K562 (cell line): ENCODE results near the gene MDK. TPM values are rescaled to one million over a fixed set of nuclear protein-coding genes. Genes with fewer than 3 reads are reported as not detected.

Source experiments
- ATAC-seq: fragments of 200-7000 bp; cut with Tn5 transposase; 3 replicates; pipeline ENCODE4 v1.9.1; 2020; ENCODE audit warnings: moderate library complexity
- BruUV-seq: library from RNA; stranded (reverse); fragments of 400-500 nt; replicated peaks from 2 replicates; lab custom pipeline; 2021; lab: Mats Ljungman, UMichigan
- CTCF ChIA-PET: fragments of 300-600 bp; formaldehyde crosslinking; extraction: SDS; loops from one replicate; lab custom pipeline; 2021; ENCODE audit warnings: low intra/inter-chr PET ratio; lab: Yijun Ruan, JAX
- POLR2A ChIA-PET: fragments of 300-600, 350-650 bp; sonication (Branson Sonifier 250); formaldehyde crosslinking; extraction: SDS; loops from one replicate; lab custom pipeline; 2021; ENCODE audit warnings: antibody characterized with exemption, inconsistent platforms; lab: Yijun Ruan, JAX
- DNase-seq, 4 experiments: peaks; one replicate each; pipeline versions ENCODE4 v3.0.0 to v3.0.0-alpha.2; 2011 to 2018; ENCODE audit warnings: low spot score in 3 of 4, mixed read lengths in 3 of 4; ENCODE audit errors: extremely low read depth in 1 of 4
- FAIRE-seq: peaks from 2 replicates; lab custom pipeline; 2011; peaks lifted over from hg19 to GRCh38; lab: Jason Lieb, UNC
- H2AFZ ChIP-seq: 2 replicates; pipeline ENCODE4 v1.6.0; 2011; ENCODE audit warnings: low read depth, low read length, control low read depth, inconsistent platforms
- H3K27ac ChIP-seq: fragments of 200-600 bp; 3 replicates; pipeline ENCODE4 v1.8.0; 2011; ENCODE audit warnings: low read depth, mild to moderate bottlenecking, control low read depth, inconsistent platforms, low read length, moderate library complexity, mixed read lengths; ENCODE audit errors: extremely low read depth
- H3K27me3 ChIP-seq, 2 experiments: fragments of 300-600 bp in 1 of 2; 2 replicates in 1 of 2; 3 replicates in 1 of 2; pipeline versions ENCODE4 v1.6.0 to v1.8.0; 2011; ENCODE audit warnings: inconsistent platforms in 2 of 2, low read length in 2 of 2, mild to moderate bottlenecking in 1 of 2, mixed read lengths in 1 of 2, moderate library complexity in 1 of 2; ENCODE audit not compliant: control insufficient read depth in 2 of 2, insufficient read depth in 2 of 2
- H3K36me3 ChIP-seq: fragments of 300-600 bp; 3 replicates; pipeline ENCODE4 v1.8.0; 2011; ENCODE audit warnings: mild to moderate bottlenecking, low read length, inconsistent platforms; ENCODE audit not compliant: control insufficient read depth, insufficient read depth
- H3K4me1 ChIP-seq, 2 experiments: fragments of 200-600 bp in 1 of 2; replicated peaks in 1 of 2; 2 replicates in 1 of 2; 3 replicates in 1 of 2; pipeline versions ENCODE4 v1.5.1 to v1.8.0; 2011; ENCODE audit warnings: inconsistent platforms in 2 of 2, low read length in 2 of 2, mild to moderate bottlenecking in 1 of 2, mixed read lengths in 1 of 2, moderate library complexity in 1 of 2; ENCODE audit not compliant: control insufficient read depth in 2 of 2, insufficient read depth in 2 of 2
- H3K4me2 ChIP-seq: 2 replicates; pipeline ENCODE4 v1.6.1; 2011; ENCODE audit warnings: low read length, control low read depth, inconsistent platforms, mixed read lengths; ENCODE audit not compliant: insufficient read depth
- H3K4me3 ChIP-seq: fragments of 200-600 bp; sonication (generic), shearing (Covaris generic); 2 replicates; pipeline ENCODE4 v1.5.1; 2016; ENCODE audit warnings: control low read depth, inconsistent platforms
- H3K79me2 ChIP-seq: fragments of 200-600 bp; 3 replicates; pipeline ENCODE4 v1.8.0; 2011; ENCODE audit warnings: low read length, inconsistent platforms; ENCODE audit not compliant: control insufficient read depth, insufficient read depth
- H3K9ac ChIP-seq, 2 experiments: 2 replicates each; pipeline versions ENCODE4 v1.6.0 to v1.6.1; 2011; ENCODE audit warnings: low read depth in 2 of 2, low read length in 2 of 2, control low read depth in 1 of 2, inconsistent platforms in 1 of 2, mild to moderate bottlenecking in 1 of 2, mixed read lengths in 1 of 2; ENCODE audit not compliant: insufficient read depth in 1 of 2
- H3K9me1 ChIP-seq: one replicate; pipeline ENCODE4 v1.6.0; 2011; ENCODE audit warnings: inconsistent platforms, mild to moderate bottlenecking, low read length, moderate library complexity; ENCODE audit not compliant: control insufficient read depth, insufficient read depth
- H3K9me3 ChIP-seq: replicated peaks from 2 replicates; pipeline ENCODE4 v1.5.1; 2011; ENCODE audit warnings: low read depth, low read length, inconsistent platforms; ENCODE audit not compliant: control insufficient read depth, insufficient read depth
- H4K20me1 ChIP-seq: replicated peaks from 2 replicates; pipeline ENCODE4 v1.6.1; 2011; ENCODE audit warnings: low read length, inconsistent platforms, mixed read lengths; ENCODE audit not compliant: control insufficient read depth, insufficient read depth
- CBX5 ChIP-seq: IDR thresholded peaks from 2 replicates; pipeline ENCODE4 v1.6.1; 2014; ENCODE audit warnings: low read depth, borderline replicate concordance
- EGR1 ChIP-seq: fragments of 450-650 bp; conservative IDR thresholded peaks from 2 replicates; pipeline ENCODE4 v1.6.1; 2017; ENCODE audit warnings: mild to moderate bottlenecking
- KDM1A ChIP-seq, 2 experiments: fragments of 450-650 bp; IDR thresholded peaks; 2 replicates each; pipeline ENCODE4 v1.6.1; 2016; ENCODE audit warnings: mild to moderate bottlenecking in 2 of 2
- NCOA6 ChIP-seq: fragments of 450-650 bp; IDR thresholded peaks from 2 replicates; pipeline ENCODE4 v1.6.1; 2017; ENCODE audit warnings: mild to moderate bottlenecking
- NR3C1 ChIP-seq: sonication (generic); formaldehyde crosslinking; IDR thresholded peaks from 2 replicates; pipeline ENCODE4 v1.8.1; 2022; ENCODE audit warnings: missing genetic modification reagents
- PHF8 ChIP-seq: fragments of 200-600 bp; sonication (generic); IDR thresholded peaks from 2 replicates; pipeline ENCODE4 v1.6.1; 2012; ENCODE audit warnings: mixed run types, mild to moderate bottlenecking, inconsistent platforms, low read length, moderate library complexity, borderline replicate concordance
- SMARCA5 ChIP-seq: fragments of 450-650 bp; IDR thresholded peaks from 2 replicates; pipeline ENCODE4 v1.6.1; 2016
- WGBS: fragments of 100-300 bp; shearing (Covaris generic); methylation state at CpG from one replicate; pipeline ENCODE4 v1.1.6; 2016; ENCODE audit warnings: low coverage, mixed read lengths; ENCODE audit not compliant: insufficient coverage; ENCODE audit errors: missing lambda C conversion rate; 5-methylcytosine and 5-hydroxymethylcytosine counted together
- in situ Hi-C: fragments of 300-500 bp; cut with MboI; formaldehyde crosslinking; loops from 4 replicates; pipeline ENCODE4 v1.15.0; 2018; ENCODE audit warnings: inconsistent platforms, mixed read lengths
- intact Hi-C: fragments of 100-400 bp; cut with micrococcal nuclease; formaldehyde crosslinking; loops from 2 replicates; pipeline ENCODE4 v1.14.2; 2022
- polyA plus RNA-seq, 8 experiments: library from polyadenylated mRNA; depleted of rRNA in 4 of 8; stranded (reverse) in 5 of 8; unstranded in 3 of 8; fragments of >200 nt; fragmentation: Nextera tagmentation in 2 of 8; fragmentation: Illumina TruSeq in 1 of 8; extraction: Ambion mirVana in 2 of 8; extraction: Trizol in 1 of 8; gene quantifications; 2 replicates each; pipeline versions ENCODE4 v1.2.1 to v1.2.3, GENCODE V29; 2011 to 2014; ENCODE audit warnings: inconsistent platforms in 1 of 8, missing spikeins in 1 of 8
- total RNA-seq, 7 experiments: library from RNA; depleted of rRNA in 6 of 7; stranded (reverse); fragments of >200 nt in 6 of 7; fragmentation: Illumina TruSeq in 2 of 7; extraction: Trizol in 2 of 7; gene quantifications; 2 replicates each; pipeline versions ENCODE4 v1.2.1 to v1.2.3, GENCODE V29; 2011 to 2021; ENCODE audit warnings: low replicate concordance in 1 of 7
- TF ChIP-seq, protein P1 (sequence below), 2 experiments: fragments of 450-650 bp; IDR thresholded peaks; 2 replicates each; pipeline ENCODE4 v1.6.1; 2016; ENCODE audit warnings: mild to moderate bottlenecking in 2 of 2, borderline replicate concordance in 1 of 2, low read depth in 1 of 2, moderate library complexity in 1 of 2

MDK gene
- total and polyA plus RNA-seq, 9 of the 15 experiments (the other 6 are each of a cell fraction or from before 2014, with no cell fraction given) = 20.7 to 700 (median 350) TPM

DNA sequence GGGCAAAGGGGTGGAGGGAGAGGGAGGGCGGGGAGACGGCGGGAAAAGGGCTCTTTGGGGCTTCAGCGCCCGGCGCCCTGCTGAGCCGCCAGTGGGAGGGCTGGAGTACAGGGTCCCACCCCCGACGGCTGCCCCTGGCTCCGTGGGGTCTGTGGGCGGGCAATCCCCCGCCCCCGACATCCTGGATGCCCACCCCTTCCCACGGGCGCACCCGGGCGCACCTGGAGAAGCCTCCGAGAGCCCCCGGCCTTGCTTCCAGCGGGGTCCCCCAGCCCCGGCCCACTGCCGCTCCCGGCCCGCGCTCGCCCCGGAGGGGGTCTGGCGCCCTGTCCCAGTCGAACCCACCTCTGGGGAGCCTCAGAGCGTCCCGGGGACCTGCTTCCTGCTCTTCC, 9.7 kb downstream of the MDK start:
- intact Hi-C loops = no loop called here
- FAIRE-seq (no peak), DNase-seq (peak in 2 of 4 experiments; percentile 34 to 38), ATAC-seq (no peak)
- no peaks in the 10 kb centered on the region for H3K9me3 ChIP-seq
- TF ChIP-seq PHF8 (peak; percentile 6; the same call in 1 of the 2 replicates), SMARCA5 (no peak), EGR1 (peak; percentile 38; the same call in 1 of the 2 replicates), NCOA6 (peak; percentile 43; the same call in 1 of the 2 replicates), NR3C1 (CRISPR knock-in tag) (no peak), CBX5 (no peak), KDM1A (IDR thresholded peaks at IDR 0.05) (no peak)
- TF ChIP-seq, protein P1, sequence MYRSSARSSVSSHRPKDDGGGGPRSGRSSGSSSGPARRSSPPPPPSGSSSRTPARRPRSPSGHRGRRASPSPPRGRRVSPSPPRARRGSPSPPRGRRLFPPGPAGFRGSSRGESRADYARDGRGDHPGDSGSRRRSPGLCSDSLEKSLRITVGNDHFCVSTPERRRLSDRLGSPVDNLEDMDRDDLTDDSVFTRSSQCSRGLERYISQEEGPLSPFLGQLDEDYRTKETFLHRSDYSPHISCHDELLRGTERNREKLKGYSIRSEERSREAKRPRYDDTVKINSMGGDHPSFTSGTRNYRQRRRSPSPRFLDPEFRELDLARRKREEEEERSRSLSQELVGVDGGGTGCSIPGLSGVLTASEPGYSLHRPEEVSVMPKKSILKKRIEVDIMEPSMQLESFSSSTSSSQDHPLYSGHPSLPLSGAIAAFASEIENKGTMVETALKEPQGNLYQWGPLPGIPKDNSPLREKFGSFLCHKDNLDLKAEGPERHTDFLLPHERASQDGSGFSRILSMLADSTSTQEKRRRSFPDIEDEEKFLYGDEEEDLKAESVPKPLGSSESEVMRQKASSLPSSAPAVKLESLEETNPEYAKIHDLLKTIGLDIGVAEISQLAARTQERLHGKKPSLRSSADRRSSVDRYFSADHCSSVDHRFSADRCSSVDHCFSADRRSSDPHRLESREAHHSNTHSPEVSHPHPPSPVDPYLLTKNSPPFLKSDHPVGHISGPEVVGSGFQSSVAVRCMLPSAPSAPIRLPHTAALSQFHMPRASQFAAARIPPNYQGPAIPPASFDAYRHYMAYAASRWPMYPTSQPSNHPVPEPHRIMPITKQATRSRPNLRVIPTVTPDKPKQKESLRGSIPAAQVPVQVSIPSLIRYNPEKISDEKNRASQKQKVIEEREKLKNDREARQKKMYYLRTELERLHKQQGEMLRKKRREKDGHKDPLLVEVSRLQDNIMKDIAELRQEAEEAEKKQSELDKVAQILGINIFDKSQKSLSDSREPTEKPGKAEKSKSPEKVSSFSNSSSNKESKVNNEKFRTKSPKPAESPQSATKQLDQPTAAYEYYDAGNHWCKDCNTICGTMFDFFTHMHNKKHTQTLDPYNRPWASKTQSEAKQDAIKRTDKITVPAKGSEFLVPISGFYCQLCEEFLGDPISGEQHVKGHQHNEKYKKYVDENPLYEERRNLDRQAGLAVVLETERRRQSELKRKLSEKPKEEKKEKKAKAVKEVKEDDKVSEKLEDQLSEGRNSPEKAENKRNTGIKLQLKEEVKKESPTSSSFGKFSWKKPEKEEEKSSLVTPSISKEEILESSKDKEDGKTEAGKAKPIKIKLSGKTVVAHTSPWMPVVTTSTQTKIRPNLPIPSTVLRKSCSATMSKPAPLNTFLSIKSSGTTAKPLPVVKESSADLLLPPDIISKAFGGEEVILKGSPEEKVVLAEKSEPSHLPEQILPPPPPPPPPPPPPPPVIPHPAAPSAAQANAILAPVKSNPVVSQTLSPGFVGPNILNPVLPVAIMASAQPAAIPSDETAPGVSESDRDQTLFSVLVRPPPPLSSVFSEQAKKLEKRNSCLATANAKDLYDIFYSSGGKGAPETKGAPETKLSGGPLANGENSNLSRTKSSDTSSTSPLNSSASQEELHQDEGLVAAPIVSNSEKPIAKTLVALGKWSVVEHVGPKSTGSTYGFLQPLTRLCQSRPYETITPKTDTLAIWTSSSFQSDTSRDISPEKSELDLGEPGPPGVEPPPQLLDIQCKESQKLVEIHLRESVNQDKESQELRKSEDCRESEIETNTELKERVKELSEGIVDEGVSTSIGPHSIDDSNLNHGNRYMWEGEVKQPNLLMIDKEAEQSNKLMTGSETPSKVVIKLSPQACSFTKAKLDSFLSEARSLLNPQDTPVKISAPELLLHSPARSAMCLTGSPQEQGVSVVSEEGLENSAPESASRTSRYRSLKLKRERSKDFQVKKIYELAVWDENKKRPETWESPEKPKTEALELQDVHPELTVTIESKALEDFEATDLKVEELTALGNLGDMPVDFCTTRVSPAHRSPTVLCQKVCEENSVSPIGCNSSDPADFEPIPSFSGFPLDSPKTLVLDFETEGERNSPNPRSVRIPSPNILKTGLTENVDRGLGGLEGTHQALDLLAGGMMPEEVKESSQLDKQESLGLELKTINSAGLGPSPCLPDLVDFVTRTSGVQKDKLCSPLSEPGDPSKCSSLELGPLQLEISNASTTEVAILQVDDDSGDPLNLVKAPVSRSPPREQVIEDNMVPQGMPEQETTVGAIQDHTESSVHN (IDR thresholded peaks at IDR 0.05; ENCODE audit: borderline replicate concordance in 1 of 2, low read depth in 1 of 2) = no peak
- H3K27ac ChIP-seq = no peak overlapping the region
- H3K36me3 ChIP-seq = 0 out of 3 replicates have a peak, but pooled peaks cover 3% of the 10 kb centered on the region
- peak overlapping the region; percentile 81 for H3K4me3 ChIP-seq
- peaks cover 16% of the 10 kb centered on the region for H4K20me1 ChIP-seq
- peaks cover 0 to 11% of the 10 kb centered on the region in 2 experiments; a peak in 1 of 5 replicates for H3K27me3 ChIP-seq
- WGBS = 6% methylated on average over 16 of the region's 31 CpGs
- ChIA-PET POLR2A (interaction anchor here (0.5 to 1.3 kb wide), 6 partner anchors 10 to 289 kb away, joined by 3 to 7 read pairs (median 3); partner anchors contain the start of gene MDK), CTCF (no interaction called here)
- in situ Hi-C loops = no loop called here
- no peaks in the 10 kb centered on the region for H3K79me2 ChIP-seq
- H3K9ac ChIP-seq = peak overlapping the region in 1 of 2 experiments; percentile 85; a peak in 3 of 4 replicates
- no TSS peak for BruUV-seq
- H2AFZ ChIP-seq = peak overlapping the region; percentile 61; the same call in 1 of the 2 replicates
- no peaks in the 10 kb centered on the region for H3K9me1 ChIP-seq
- H3K4me2 ChIP-seq = peak overlapping the region; percentile 17; the same call in 1 of the 2 replicates
- peaks cover 19 to 61% of the 10 kb centered on the region in 2 experiments for H3K4me1 ChIP-seq
